SH-SY5Y (cell line): ENCODE measurements around the gene ROR1.

Experiments used
- GATA2 ChIP-seq: IDR thresholded peaks from 2 replicates; pipeline ENCODE4 v1.6.1; 2011; ENCODE audit warnings: mild to moderate bottlenecking, low read depth, low read length
- GATA3 ChIP-seq: IDR thresholded peaks from 2 replicates; pipeline ENCODE4 v1.6.1; 2011; ENCODE audit warnings: low read depth, mild to moderate bottlenecking, low read length, moderate library complexity

ROR1 gene

DNA sequence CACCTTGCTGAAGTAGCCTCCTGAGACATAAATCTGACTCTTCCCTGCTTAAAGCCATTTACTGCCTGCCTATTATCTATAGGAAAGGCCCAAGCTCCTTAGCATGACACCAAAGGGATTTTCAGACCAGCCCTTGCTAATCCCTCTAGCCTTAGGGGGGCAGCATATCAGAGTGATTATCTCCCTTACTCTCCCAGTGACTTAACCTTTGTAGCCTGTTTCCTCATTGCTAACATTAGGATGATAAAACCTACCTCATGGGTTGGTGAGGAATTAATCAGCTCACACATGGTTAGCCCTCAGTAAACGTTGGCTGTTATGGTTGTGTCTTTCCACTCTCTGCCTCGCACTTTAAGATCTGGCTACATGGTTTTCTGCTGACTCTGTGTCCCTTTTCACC is 70.1 kb downstream of the ROR1 start:
- no peak for TF ChIP-seq GATA2
- TF ChIP-seq GATA3 = no peak

DNA sequence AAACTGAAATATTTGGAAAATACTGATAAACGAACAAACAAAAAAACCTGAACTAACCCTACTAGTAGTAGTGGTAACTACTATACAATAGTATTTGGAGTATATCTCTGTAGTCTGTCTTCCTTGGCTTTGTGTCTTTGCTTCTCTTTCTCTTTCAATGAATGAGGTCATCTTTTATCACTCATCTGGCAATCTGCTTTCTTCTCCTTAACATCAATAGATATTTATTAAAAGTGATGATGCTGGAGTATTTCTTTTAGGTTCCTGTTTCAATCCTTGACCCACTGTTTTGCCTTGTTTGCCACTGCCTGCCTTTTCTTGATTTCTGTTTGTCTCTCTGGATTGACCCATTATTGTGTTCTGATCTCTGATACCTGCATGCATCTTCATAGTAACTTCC is 71.5 kb downstream of the ROR1 start:
- no peak for TF ChIP-seq GATA2
- no peak for TF ChIP-seq GATA3

DNA sequence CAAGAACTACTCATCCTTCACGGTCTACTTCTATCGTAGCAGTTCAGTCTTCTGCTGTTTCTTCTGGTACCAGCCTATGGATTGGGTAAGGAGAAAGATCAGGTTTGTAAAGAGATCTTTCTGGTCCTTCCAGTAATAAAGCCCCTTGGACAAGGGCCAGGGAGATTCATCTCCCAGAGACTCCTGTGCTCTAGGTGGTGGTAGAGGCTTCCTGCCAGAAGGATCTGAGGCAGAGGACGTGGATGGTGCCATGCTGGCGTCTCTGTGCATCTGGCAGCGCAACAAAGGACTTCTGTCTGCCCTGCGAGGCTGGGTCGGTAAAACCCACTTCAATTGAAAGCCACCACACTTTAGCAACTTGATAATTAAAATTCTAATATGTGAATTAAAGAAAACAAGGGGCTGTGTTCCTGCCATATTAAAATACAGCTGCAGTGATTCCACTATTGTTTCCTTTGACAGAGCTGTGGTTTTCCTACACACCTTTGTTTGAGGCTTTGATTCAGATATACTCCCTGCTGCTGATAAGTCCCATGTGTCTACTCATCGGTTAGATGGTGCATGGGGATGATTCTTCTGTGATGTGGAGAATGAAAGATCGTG is 73.6 kb downstream of the ROR1 start:
- TF ChIP-seq GATA3 (no peak), GATA2 (no peak)

DNA sequence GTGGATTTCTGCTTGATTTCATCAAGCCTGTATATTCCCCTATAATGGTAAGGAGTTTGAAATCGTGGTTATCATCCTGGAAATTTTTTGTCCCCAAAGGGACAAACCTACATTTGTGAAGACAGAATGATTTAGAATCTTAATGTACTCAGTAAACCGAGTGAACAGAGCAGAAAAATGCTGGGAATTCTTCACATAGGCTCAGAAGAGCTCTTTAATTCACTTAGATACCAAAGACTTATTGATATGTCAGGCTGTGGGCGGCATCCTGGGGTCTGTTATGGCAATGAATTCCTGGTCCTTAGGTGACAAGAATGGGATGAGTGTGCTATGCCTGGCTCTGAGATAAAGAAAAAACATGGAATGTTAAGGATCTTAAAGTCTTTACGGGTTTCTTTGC is 74.9 kb downstream of the ROR1 start:
- TF ChIP-seq GATA2 (no peak), GATA3 (no peak)

DNA sequence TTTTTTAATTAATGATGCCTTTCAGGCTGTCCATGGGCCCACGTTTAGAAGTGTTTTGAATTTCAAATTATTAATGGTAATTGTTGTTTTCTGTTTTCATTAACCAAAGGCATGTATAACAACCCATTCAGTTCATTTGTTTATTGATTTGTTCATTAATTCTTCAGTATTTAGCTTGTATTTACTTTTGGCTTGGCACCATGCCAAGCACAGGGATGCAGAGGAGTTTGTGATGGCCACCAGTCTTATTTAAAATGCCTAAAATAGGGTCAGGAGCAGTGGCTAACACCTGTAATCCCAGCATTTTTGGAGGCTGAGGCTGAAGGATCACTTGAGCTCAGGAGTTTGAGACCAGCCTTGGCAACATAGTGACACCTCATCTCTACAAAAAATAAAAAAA is 75.3 kb downstream of the ROR1 start:
- no peak for TF ChIP-seq GATA2
- no peak for TF ChIP-seq GATA3

DNA sequence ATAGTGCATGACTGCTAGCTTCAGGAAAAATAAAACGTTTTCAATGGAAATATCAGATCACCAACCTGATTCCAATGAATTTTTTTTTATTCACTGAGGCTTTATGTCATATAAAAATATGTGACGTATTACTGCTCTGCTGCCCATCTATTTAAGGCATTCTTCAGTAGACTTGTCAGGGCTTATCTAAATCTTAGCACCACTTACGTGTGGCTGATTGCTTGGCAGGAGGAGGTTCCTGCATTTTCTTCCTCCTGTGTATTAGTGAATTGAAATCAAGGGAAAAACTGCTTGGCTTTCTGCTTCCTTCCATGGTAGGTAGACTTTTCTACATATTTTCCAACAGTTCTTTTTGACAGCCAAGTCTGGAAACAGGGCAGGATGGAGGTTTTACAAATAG is 80.3 kb downstream of the ROR1 start:
- TF ChIP-seq GATA3 (no peak), GATA2 (no peak)

DNA sequence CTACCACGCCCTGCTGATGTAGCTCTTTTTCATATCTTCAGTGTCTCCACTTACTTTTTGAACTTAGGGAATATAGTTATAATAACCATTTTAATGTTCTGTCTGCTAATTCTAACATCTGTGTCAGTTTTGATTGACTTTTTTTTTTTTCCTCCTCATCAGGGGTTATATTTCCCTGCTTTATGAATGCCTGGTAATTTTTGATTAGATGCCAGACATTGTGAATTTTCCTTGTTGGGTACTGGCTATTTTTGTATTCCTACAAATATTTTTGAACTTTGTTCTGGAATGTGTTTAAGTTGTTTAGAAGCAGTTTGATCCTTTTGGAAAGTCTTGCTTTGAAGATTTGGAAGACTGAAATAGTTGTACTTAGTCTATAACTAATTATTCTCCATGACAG is 82.1 kb downstream of the ROR1 start:
- TF ChIP-seq GATA3 = no peak
- TF ChIP-seq GATA2 = no peak

DNA sequence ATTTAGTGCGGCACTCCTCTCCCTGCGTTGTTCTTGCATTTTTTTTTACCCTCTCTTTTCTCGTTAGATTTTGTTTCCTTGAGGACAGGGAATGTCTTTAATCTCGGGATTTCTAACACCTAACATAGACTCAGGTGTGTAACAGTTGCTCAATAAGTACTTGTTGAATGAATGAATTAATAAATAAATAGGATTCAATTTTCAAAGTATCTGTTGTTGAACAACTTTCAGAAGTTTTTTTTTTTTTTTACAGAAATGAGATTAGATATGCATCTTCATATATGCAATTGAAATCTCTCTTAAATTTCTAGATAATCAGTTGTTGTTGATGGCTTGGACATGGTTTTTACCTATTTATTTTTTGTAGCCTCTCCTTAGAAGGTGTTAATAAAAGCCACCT is 83.1 kb downstream of the ROR1 start:
- TF ChIP-seq GATA3 (no peak), GATA2 (no peak)

DNA sequence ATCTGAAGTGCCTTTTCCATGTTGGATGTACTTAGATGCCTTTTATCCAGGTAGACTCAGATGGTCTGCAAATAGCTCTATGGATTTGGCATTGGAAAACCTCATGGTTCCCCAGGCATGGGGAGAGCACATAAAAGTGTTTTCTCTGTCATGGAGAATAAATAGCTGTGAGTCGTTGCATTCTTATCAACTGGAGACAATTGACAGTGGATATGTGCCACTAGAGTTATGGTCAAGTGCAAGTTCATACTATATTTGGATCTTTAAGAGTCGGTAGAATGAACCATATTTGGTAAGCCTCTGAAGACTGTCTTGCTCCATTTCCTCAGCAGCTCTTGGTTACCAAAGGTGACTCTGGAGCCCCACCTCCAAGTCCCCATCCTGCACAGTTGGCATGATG is 83.7 kb downstream of the ROR1 start:
- TF ChIP-seq GATA2 = no peak
- no peak for TF ChIP-seq GATA3

DNA sequence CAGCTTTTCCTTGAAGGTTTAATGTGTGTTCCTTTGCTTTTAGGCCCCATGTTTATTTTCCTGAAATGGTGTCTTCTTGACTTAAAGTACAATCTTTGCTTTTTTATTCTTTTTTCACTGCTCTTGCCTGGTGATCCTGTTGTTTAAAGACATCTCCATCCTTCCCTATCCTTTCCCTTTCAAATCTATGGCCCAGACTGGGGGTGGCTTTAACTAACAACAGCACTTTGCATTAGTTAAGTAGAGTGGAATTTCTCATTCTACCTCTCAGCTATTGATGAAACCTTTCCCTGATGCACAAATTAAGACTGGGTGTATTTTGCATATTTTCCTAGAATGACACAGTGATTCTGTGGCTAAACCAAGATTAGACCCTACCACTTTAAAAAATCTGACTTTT is 84.3 kb downstream of the ROR1 start:
- TF ChIP-seq GATA3 = no peak
- TF ChIP-seq GATA2 = no peak

DNA sequence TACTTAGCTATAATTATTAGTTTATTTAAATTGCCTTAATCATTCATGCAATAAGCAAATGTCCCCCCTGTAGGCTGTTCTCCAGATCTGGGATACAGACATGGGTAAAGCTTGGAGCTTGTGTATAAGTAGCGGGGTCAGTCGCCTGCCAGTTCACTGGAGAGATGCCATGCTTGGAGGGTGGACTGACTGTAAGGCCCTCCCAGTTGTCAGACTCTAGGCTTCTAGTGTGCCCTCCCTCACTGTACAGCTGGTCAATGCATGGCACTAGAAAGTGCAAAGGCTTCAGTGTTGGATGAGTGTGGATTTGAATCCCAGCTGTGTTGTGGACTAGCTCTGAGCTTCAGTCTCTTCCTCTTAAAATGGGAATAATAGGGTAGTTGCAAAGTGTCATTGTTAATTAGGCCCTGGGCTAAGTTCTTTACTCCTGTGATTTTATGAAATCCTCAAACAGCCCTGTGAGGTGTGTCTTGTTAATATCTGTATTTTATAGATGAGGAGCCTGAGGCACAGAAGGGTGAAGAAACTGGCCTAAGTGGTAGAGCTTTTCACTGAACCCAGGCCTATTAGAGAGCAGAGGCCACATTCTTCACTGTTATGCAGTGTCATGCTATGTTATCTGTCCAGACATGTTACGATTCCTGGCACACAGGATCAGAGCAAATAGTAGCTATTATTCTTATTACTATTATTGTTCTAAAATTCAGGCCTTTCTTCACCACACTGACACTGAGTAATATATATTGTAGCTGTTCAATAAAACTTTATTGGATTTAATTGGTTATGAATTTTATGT is 85.9 kb downstream of the ROR1 start:
- no peak for TF ChIP-seq GATA3
- no peak for TF ChIP-seq GATA2

DNA sequence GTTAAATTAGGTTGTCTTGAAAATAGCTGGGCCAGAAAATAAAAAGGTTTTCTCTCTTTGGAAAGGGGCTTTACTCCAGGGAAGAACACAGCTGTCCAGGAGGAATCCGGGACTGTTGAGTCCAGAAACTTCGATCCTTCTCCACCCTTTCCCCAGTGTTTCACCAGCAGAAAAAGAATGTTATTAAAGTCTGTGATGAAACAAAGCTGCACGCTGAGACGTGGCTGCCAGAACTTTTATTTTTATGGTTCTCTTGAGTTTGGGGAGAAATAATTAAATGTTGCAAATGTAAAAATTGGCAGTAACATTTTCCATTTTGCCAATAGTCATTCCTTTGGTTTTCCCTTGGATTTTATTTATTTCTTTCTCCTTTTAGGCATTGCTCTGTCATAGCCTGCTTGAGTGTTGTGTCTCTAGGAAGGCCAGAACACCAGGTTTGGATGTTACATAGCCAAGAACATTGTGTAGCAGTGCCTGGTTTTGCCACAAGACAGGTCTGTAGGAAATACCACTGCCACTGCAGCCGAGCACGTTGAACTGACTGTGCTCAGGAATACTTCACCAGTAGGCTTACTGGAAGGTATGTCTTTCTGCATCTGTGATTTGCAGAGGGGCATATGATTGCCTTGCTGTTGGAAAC is 87.4 kb downstream of the ROR1 start:
- TF ChIP-seq GATA3 (no peak), GATA2 (no peak)

DNA sequence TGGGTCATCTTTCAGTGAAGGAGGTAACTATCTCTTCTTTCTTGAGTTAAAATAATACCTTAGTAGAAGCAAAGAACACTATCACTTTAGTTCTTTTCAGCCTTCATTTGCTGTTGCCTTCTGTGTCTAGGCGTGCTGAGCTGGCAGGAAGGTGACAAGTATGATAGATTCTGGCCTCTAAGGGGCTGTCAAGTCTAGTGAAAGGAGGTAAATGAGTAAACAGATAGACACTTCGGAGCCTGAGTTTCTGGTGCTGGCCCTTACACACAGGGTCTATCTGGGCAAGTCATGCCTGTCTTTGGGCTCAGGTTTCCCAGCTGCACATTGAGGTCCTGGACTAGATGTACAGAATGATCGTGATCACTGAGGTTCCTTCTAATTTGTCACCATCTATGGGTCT is 89.3 kb downstream of the ROR1 start:
- TF ChIP-seq GATA2 = no peak
- TF ChIP-seq GATA3 = no peak

DNA sequence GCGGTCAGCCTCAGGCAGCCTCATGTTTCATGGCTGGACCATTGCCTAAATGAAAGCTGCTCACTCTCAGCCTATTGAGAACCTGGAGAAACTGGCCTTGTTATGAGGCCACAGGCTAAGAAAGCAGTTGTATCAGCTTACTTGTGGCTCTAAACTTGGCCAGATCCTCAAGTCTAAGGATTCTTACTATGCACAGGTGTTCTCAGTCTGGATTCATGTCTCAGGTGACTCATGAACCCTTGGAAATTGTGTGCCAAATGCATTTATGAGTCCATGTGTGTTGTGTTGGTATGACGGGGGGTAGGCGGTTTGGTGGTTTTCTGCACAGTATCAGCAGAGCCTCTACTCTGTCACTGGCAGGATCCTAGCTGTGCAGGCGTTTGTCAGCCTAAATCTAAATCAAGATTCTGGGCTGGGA is 90.4 kb downstream of the ROR1 start:
- TF ChIP-seq GATA3 (no peak), GATA2 (no peak)

DNA sequence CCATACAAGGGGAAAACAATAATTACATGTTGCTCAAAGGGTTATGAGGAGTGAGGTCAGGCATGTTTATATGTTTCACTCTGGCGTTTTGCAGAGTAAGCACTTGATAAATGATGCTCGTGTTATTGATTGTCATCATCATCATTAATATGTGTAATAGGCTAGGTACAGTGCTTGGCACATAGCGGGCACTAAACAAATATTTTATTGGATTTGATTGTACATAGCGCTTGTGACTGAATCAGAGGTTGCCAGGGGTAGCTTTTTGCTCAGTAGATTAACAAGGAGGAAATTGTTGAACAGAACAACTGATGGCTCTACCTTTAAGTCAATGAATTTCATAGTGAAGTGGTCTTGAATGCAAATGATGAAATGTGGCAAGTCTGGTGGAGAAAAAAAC is 91.7 kb downstream of the ROR1 start:
- TF ChIP-seq GATA2 = no peak
- TF ChIP-seq GATA3 = no peak
